GM18867 (cell line): Measurements from ENCODE around the gene HIPK3.
"Not testable (repeated sequence)": the region's sequence is repeated elsewhere in the genome, so short reads cannot be mapped to it uniquely, and the experiment has no call there.

Experiments used
- ATAC-seq: cut with Tn5 transposase; IDR thresholded peaks from one replicate; pipeline ENCODE4 v1.9.1; 2021; ENCODE audit warnings: mild to moderate bottlenecking, moderate library complexity; ENCODE audit not compliant: unreplicated experiment

HIPK3 gene

DNA sequence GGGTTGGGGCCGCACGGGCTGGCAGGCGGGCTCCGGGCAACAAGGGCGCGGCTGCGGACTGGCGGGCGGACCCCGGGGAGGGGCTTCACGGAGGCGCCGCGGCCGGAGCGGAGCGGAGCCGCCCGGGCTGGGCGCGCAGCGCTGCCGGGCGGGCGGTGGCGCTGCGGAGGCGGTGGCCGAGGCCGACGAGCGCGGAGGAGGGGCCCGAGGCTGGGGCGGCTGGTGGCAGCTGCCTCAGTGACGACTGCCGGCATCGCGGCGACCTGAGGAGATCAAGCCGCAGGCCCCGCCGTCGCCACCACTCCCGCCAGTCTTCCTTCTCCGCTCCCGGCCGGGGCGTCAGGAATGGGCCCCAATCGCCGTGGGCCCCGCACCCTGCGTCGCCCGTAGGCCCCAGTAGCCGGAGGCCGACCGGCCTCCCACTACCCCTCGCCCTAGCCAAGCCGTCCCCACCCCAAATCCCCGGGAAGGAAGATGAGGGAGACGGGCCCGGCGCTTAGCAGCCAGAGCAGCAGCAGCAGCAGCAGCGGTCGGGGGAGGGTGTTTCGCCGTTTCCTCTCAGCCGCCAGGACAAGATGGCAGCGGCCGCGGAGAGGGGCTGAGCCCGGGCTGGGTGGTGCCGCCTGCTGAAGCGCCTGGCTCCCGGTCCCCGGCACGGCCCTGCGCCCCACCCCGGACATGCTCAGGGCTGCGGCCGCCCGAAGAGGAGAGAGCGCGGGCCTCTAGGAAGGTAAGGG, at the start of gene HIPK3:
HIPK3 (plus strand) TSS at position 222 of the 737 bp plus-strand sequence.
- peak; percentile 86 for ATAC-seq

DNA sequence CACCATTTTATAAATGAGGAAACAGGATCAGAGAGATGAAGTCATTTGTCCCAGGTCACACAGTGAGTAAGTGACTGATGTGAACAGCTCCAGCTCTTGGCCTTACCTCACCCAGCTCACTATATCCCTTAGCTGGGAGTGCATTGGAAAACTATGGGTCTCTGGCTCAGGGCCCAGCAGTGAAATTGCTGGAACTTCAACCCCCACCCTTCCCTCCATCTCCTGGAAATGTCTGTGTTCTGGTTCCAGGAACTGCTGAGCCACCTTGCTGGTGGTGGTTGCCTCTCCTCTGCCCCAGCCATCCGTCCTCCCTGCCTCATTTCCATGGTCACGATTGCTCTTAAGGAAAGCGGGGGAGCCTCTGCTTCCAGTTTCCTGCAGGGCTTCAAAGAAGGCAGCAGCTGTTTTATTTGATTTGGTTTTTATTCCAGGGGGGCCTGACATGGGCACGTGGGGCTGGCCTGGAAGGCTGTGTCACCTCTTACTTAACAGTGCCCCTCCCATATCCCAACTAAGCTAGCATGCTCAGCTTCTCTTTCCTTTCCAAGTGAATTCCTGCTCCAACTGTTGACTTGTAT, 49.7 kb upstream of the HIPK3 start:
- no peak for ATAC-seq

DNA sequence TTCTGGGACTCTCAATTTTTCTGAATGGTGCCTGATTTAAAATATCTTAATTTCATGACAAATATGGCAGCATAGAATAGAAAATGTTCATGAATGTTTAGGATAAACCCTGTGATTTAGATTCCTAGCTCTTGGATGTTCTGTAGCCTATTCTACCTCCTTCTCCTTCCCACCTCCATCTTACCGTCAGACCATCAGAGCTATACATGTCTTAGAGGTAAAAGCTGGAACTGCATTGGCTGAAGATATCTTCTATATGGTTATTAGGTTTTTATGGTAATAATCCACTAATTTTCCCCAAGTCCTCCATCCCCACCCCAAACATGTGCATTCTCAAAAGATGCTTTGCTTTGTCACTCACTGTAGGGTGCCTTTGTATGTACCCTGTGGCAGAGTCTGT, 49.0 kb upstream of the HIPK3 start:
- ATAC-seq: no peak

DNA sequence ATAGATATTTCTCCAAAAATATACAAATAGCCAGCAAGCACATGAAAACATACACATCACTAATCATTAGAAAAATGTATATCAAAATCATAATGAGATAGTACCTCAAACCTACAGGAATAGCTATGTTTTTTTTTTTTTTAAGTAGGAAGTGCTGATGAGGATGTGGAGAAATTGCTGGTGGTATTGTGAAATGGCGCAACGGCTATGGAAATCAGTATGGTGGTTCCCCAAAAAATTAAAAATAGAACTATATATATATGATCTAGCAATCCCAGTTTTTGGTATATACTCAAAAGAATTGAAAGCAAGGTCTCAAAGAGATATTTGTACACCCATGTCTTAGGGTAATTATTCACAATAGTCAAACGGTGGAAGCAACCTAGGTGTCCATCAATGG, 46.0 kb upstream of the HIPK3 start:
- no peak for ATAC-seq

DNA sequence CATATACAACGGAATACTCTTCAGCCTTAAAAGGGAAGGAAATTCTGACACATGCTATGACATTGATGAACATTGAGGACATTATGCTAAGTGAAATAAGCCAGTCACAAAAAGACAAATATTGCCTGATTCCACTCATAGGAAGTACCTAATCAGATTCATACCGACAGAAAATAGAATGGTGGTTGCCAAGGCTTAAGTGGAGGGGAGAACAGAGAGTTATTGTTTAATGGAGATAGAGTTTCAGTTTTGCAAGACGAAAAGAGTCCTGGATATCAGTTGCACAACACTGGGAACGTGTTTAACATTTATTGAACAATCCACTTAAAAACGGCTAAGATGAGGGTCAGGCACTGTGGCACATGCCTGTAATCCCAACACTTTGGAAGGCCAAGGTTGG, 45.6 kb upstream of the HIPK3 start:
- no peak for ATAC-seq

DNA sequence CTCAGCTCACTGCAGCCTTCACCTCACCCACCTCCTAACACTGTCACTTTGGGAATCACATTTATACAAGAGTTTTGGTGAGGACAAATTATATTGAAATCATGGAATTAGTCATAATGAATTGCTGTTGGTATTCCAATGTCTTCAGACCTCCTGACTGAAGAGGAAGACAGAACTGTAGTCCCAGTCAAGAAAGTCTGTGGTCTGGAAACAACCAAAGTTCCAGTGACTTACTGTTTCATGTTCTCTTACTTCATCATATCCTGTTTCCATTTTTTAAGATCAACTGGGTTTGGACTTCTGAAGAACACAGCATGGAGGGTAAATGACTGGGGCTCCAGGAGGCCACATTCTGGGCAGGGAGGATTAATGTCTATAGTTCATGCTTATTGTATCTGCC, 43.0 kb upstream of the HIPK3 start:
- ATAC-seq: no peak

DNA sequence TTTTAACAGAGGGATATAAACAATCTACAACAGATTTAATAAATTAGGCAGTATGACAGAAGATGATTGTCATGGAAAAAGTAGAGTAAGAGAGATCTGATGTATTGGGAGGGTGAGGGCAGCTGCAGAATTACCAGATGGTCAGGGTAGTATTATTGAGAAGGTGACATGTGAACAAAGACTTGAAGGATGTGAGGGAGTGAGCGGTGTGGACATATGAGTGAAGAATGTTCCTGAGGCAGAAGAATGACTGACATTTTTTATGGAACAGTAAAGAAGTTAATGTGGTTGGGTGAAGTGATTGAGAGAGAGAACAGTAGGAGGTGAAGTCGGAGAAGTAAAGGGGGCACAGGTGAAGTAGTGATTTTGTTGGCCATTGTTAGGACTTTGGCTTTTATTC, 42.4 kb upstream of the HIPK3 start:
- ATAC-seq: no peak

DNA sequence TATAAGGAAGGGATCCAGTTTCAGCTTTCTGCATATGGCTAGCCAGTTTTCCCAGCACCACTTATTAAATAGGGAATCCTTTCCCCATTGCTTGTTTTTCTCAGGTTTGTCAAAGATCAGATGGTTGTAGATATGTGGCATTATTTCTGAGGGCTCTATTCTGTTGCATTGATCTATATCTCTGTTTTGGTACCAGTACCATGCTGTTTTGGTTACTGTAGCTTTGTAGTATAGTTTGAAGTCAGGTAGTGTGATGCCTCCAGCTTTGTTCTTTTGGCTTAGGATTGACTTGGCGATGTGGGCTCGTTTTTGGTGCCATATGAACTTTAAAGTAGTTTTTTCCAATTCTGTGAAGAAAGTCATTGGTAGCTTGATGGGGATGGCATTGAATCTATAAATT, 40.5 kb upstream of the HIPK3 start:
- not testable (repeated sequence) for ATAC-seq

DNA sequence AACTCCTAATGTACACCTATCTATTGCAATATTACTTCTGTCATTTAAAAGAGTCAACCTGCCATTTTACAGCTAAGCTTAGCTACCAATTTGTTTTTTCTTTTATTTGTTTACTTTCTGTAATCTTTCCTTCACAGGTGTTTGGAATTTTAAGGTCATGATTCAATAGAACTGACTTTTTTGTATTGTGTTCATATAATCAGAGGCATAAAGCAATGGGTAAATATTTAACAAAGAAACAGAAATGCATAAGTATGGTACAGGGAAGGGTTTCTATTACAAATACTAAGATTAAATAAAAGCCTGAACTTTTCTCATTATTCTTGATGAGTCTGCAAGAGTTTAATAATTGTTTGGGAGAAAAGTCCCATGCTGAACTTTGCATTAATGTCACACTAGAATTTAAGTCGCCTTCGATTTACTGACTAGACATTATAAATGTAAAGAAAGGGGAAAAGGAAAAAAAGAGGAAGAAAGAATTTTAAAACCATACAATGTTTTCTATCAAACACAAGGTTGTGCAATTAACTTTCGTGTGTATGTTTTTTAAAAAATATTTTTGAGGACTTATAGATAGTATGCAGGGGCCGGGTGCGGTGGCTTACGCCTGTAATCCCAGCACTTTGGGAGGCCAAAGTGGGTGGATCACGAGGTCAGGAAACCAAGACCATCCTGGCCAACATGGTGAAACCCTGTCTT, 35.0 kb upstream of the HIPK3 start:
- no peak for ATAC-seq

DNA sequence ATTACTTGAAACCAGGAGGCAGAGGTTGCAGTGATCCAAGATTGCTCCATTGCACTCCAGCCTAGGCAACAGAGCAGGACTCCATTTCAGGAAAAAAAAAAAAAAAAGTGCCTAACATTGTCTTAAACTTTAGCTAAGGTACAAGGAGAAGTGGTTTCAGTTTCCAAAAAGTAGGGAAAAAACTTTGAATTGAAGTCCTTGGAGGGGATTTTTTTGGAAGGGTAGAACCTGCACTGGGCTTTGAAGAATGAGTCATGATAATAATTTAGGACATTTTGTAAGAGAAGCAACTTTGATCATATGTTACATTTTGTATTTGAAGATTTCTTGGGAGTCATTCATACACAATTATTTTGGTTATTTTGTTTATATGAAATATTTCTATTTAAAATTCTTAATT, 31.8 kb upstream of the HIPK3 start:
- no peak for ATAC-seq

DNA sequence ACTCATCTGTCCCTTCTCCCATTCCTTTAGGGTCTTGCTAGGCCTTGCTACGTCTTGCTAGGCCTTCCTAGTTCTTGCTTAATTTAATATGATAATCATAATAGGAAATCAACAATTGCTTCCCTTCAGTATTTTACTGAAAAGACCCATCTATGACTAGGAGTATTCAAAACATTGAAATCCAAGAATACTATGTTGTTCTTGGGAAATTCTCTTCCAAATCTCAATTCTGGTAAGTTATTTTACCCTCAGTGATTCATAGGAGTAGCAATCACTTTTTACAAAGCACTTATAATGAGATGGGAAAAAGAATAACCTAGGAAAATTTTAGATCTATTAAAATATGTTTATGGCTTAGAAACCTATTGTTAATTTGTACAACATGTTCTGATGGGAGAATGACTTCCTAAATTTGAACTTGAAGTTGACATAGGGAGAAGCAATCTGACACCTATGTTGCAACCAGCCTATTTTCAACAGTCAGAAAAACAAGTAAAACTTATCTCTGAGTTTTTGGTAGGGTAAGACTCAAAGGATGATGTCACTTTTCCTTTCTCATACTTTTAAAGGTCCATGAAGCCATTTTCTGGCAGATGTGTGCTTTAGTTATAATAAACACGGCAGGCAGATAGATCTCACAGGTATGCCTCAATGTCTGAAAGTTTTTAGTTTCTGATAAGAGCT, 29.5 kb upstream of the HIPK3 start:
- ATAC-seq: no peak

DNA sequence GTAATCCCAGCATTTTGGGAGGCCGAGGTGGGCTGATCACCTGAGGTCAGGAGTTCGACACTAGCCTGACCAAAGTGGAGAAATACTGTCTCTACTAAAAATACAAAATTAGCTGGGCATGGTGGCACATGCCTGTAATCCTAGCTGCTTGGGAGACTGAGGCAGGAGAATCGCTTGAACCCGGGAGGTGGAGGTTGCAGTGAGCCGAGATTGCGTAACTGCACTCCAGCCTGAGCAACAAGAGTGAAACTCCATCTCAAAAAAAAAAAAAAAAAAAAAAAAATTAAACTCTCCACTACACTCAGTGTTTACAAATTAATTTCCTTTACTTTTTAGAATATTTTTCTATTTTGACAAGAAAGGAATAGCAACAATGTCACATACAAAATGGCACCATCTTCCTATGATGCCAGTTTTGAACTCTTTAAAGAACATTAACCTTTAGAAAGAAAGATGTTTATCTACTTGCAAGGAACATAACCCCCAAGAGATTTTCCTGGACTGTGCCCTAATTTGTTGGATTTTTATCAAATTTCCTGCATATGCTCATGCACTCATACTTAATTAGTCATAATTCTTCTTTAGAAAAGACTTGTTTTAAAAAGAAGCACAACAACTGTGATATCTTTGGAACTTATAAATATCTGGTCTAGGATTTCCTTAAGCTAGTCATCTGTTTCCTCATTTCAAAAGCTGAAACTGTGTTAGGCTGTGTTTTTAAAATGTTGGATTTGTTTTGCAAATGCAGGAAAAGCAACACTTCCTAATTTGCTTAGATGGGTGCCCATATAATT, 22.6 kb upstream of the HIPK3 start:
- no peak for ATAC-seq

DNA sequence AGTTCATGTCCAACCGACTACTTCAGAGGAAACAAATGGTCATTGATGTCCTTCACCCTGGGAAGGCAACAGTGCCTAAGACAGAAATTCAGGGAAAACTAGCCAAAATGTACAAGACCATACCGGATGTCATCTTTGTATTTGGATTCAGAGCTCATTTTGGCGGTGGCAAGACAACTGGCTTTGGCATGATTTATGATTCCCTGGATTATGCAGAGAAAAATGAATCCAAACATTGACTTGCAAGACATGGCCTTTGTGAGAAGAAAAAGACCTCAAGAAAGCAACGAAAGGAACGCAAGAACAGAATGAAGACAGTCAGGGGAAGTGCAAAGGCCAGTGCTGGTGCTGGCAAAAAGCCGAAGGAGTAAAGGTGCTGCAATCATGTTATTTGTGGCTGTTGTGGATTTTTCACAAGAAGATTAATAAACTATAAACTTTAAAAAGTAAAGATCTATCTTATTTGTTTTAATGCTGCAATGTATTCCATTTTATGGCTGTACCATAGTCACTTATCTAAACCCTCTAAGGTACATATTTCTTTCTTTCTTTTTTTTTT, 20.1 kb upstream of the HIPK3 start:
- no peak for ATAC-seq

DNA sequence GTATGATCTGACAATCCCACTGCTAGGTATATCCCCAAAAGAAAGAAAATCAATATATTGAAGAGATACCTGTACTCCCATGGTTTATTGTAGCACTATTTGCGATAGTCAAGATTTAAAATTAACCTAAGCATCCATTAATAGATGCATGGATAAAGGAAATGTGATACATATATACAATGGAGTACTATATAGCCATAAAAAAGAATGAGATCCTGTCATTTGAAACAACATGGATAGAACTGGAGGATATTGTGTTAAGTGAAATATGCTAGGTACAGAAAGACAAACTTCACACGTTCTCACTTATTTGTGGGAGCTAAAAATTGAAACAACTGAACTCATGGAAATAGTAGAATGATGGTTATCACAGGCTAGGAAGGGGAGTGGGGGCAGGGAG, 14.6 kb upstream of the HIPK3 start:
- no peak for ATAC-seq

DNA sequence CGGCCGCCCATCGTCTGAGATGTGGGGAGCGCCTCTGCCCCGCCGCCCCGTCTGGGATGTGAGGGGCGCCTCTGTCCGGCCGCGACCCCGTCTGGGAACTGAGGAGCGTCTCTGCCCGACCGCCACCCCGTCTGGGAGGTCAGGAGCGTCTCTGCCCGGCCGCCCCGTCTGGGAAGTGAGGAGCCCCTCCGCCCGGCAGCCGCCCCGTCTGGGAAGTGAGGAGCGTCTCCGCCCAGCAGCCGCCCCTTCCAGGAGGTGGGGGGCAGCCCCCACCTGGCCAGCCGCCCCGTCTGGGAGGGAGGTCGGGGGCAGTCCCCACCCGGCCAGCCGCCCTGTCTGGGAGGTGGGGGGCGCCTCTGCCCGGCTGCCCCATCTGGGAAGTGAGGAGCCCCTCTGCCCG, 13.5 kb upstream of the HIPK3 start:
- ATAC-seq: not testable (repeated sequence)

DNA sequence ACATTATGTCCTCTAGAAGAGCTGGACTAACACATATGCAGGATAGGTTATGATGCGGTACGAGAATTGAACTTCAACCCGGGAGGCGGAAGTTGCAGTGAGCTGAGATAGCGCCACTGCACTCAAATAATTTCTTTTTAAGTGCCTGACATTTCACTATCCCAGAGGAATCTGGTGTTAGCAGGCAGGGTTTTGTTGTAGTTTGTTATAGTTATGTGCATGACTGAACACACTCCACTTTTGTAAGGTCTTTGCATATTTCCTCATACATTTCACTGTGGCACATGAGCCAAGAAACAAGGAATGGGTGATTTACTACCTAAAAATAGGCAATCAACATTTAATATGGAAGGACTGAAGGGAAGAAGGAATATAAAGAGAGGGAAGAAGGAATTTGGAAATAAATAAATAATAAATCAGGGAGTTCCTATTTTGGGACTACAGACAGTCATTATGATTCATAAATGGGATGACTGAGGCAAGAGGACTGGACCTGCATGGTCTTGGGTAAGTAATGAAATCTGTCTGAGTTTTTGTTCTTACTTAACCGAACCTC, 8.7 kb upstream of the HIPK3 start:
- no peak for ATAC-seq

DNA sequence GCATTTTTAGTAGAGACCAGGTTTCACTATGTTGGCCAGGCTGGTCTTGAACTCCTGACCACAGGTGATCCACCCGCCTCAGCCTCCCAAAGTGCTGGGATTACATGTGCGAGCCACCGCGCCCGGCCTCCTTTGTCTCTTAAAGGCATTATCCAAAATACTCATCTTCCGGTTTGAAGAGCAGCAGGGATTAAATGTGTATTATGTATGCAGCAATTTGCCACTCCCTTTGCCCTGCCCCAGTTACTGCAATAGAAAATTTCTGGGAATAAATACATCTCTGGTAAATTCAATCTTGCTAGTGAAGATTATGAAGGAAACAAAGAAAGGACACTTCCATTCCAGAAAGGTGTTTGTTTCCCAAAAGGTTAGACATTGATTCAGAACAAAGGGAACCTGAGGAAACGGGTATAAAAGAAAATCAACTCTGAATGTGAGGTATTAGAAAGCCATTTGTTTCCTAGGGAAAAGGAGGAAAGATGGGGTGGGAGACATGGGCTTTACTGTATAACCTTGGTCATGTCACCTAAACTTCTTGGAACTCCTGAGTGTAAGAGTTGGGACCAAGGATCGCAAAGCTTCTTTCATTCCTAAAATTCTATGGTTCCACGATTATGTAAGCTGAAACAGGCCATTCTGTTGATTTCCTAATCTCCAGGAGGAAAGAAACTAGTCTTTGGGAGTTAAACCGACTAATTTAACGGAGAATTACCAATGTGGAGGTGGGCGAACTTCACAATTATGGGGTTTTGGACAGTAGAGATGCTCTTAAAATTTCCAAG, 959 bp upstream of the HIPK3 start:
- ATAC-seq: no peak

DNA sequence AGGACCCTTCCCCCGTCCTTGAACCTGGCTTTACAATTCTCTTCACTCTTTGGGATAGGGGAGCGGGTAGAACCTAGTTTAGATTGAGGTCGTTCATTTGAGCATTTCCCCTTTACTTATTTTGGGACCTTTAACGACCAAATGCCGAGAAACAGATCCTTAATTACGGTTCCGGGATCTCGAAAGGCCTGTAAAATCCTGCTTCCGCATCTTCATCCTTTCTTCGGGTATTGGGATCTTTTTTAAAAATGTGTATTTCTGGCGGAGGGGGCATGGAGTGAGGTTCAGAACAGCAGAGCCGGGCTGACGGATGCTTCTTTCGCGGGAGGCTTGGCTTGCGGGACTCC, 395 bp upstream of the HIPK3 start:
- ATAC-seq: no peak

DNA sequence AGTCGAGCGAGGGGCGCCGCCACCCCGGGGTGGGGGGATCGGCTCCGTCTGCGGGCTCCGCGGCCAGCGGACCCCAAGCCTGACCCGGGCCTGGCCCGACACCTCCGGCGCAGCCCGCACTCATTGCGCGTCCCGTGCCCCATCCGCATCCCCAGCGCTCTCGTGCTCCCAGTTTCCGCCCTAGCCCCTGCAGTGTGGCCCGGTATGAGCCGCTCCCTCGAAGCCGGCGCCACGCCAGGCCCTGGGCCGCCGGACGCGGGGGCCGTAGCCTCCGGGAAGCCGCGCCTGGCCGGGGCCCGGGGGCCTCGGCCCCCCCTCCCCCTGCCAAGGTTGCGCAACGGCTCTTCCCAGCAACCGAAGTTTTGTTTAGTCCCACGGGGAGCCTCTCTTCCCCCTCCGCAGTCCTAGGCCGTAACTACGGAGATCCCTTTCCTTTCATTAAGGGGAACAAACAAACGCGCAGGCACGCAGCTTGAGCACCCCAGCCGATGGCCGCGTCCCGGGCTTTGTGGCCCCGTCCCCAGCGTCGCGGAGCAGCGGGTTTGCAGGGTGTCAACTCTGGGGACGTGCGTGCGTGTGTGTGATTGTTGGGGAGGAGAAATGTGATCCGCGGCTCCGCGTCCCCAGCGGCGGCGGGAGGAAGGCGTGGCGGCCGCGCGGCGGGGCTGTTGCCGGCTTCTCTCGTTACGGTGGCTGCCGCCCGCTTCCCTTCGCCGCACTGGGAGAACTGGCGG, 883 bp downstream of the HIPK3 start:
- peak; percentile 37 for ATAC-seq
